ENCODE measurements around the gene ZBTB39.

Gene ZBTB39

DNA sequence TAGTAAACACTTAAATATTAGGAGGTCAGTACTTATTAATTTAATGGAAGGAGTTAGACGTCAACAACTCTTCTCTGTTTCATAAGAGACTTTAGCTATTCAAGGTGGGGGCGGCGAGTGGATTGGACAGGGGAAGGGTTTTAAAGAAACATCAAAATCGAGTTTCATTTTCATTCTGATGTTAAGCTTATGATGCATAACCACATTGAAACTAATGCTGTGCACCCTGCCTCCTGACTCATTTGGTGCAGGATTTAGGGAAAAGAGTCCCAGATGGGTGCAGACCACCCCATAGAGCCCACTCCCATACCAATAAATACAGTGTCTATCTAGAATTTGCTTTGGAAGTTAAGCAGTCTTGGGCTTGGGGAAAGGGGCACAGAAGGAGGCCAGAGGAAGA is 7.4 kb downstream of the ZBTB39 start:
- H3K4me1 ChIP-seq (ENCODE audit: control insufficient read depth, insufficient read depth, low read length) = peaks cover 16% of the 10 kb centered on the region
- H3K27ac ChIP-seq (ENCODE audit: low read length) = no peak overlapping the region
- H3K36me3 ChIP-seq (ENCODE audit: control insufficient read depth in 2 of 2, insufficient read depth in 2 of 2, low read length in 2 of 2) = peaks cover 37 to 55% of the 10 kb centered on the region in 2 donors
- H3K4me3 ChIP-seq (ENCODE audit: low read length in 2 of 2) = no peak overlapping the region
- no peaks in the 10 kb centered on the region for H3K9me3 ChIP-seq (ENCODE audit: control insufficient read depth in 2 of 2, low read length in 2 of 2)
- no peak overlapping the region for H3K9ac ChIP-seq (ENCODE audit: low read length in 2 of 2)
- H3K27me3 ChIP-seq (ENCODE audit: control insufficient read depth in 1 of 2, insufficient read depth in 2 of 2, low read length in 2 of 2) = no peaks in the 10 kb centered on the region

DNA sequence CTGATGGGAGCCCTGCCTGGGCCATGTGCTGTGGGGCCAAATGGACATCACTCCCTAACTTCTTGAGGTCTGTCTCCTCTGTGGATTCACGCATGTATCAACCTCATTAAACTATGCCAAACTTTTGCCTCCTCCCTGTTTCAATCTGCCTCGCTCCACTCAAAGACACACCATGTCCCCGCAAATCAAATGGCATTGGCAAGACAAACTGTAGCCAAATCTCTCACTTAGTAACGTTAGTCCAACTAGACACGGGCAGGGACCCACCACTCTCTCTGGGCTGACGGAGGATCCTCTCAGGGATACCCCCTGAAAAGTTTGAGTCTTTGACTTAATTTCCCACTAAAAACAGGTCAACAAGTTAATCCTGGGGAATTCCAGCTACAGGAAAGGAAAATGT is 8.0 kb downstream of the ZBTB39 start:
- Histone ChIP-seq H3K36me3 (ENCODE audit: control insufficient read depth in 2 of 2, insufficient read depth in 2 of 2, low read length in 2 of 2) (peaks cover 31 to 48% of the 10 kb centered on the region in 2 donors), H3K4me1 (ENCODE audit: control insufficient read depth, insufficient read depth, low read length) (peaks cover 16% of the 10 kb centered on the region), H3K9ac (ENCODE audit: low read length in 2 of 2) (no peak overlapping the region), H3K27ac (ENCODE audit: low read length) (no peak overlapping the region), H3K9me3 (ENCODE audit: control insufficient read depth in 2 of 2, low read length in 2 of 2) (no peaks in the 10 kb centered on the region), H3K27me3 (ENCODE audit: control insufficient read depth in 1 of 2, insufficient read depth in 2 of 2, low read length in 2 of 2) (no peaks in the 10 kb centered on the region), H3K4me3 (ENCODE audit: low read length in 2 of 2) (no peak overlapping the region)

GRCh38 chr12:56996793-56997545 is 9.4 kb downstream of the ZBTB39 start:
- H3K36me3 ChIP-seq (ENCODE audit: control insufficient read depth in 2 of 2, insufficient read depth in 2 of 2, low read length in 2 of 2) = peaks cover 18 to 36% of the 10 kb centered on the region in 2 donors
- no peaks in the 10 kb centered on the region for H3K9me3 ChIP-seq (ENCODE audit: control insufficient read depth in 2 of 2, low read length in 2 of 2)
- H3K27me3 ChIP-seq (ENCODE audit: control insufficient read depth in 1 of 2, insufficient read depth in 2 of 2, low read length in 2 of 2) = no peaks in the 10 kb centered on the region
- H3K4me3 ChIP-seq (ENCODE audit: low read length in 2 of 2) = no peak overlapping the region
- peaks cover 12% of the 10 kb centered on the region for H3K4me1 ChIP-seq (ENCODE audit: control insufficient read depth, insufficient read depth, low read length)
- no peak overlapping the region for H3K9ac ChIP-seq (ENCODE audit: low read length in 2 of 2)
- no peak overlapping the region for H3K27ac ChIP-seq (ENCODE audit: low read length)

- Histone ChIP-seq H3K27me3 (ENCODE audit: control insufficient read depth in 1 of 2, insufficient read depth in 2 of 2, low read length in 2 of 2) (no peaks in the 10 kb centered on the region), H3K27ac (ENCODE audit: low read length) (no peak overlapping the region), H3K9me3 (ENCODE audit: control insufficient read depth in 2 of 2, low read length in 2 of 2) (no peaks in the 10 kb centered on the region), H3K36me3 (ENCODE audit: control insufficient read depth in 2 of 2, insufficient read depth in 2 of 2, low read length in 2 of 2) (peaks cover 16 to 32% of the 10 kb centered on the region in 2 donors), H3K9ac (ENCODE audit: low read length in 2 of 2) (no peak overlapping the region), H3K4me1 (ENCODE audit: control insufficient read depth, insufficient read depth, low read length) (peaks cover 3% of the 10 kb centered on the region), H3K4me3 (ENCODE audit: low read length in 2 of 2) (no peak overlapping the region)
Measured at GRCh38 chr12:56995930-56996496, 10.3 kb downstream of the ZBTB39 start.

GRCh38 chr12:56995201-56995929 is 11.0 kb downstream of the ZBTB39 start:
- Histone ChIP-seq H3K4me1 (ENCODE audit: control insufficient read depth, insufficient read depth, low read length) (peaks cover 2% of the 10 kb centered on the region), H3K9me3 (ENCODE audit: control insufficient read depth in 2 of 2, low read length in 2 of 2) (no peaks in the 10 kb centered on the region), H3K36me3 (ENCODE audit: control insufficient read depth in 2 of 2, insufficient read depth in 2 of 2, low read length in 2 of 2) (peaks cover 10 to 27% of the 10 kb centered on the region in 2 donors), H3K27me3 (ENCODE audit: control insufficient read depth in 1 of 2, insufficient read depth in 2 of 2, low read length in 2 of 2) (no peaks in the 10 kb centered on the region), H3K27ac (ENCODE audit: low read length) (no peak overlapping the region), H3K4me3 (ENCODE audit: low read length in 2 of 2) (no peak overlapping the region), H3K9ac (ENCODE audit: low read length in 2 of 2) (no peak overlapping the region)

DNA sequence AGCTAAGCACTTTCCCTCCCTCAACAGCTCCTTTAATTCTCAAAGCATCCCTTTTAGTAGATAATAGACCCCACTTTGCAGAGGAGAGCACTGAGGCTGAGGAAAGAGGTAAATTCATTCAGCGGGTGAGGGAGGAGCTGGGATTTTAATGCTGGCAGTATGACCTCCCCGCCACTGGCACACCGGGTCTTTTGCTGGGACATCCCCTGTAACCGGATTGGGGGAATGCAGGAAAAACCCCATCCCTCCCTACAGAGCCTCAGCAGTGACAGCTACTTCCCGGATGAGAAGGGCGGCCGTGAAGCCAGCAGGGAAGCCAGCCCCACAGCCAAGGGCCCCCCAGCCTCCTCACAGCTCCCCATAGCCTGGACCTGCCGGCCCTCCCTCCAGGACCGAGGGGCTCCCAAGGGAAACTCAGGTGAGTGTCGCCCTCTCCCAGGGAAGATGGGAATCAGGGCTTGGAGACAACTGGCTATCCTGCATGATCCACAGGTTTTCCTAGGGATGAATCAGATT is 12.1 kb downstream of the ZBTB39 start:
- H3K9me3 ChIP-seq (ENCODE audit: control insufficient read depth in 2 of 2, low read length in 2 of 2) = no peaks in the 10 kb centered on the region
- no peaks in the 10 kb centered on the region for H3K4me1 ChIP-seq (ENCODE audit: control insufficient read depth, insufficient read depth, low read length)
- no peak overlapping the region for H3K27ac ChIP-seq (ENCODE audit: low read length)
- H3K9ac ChIP-seq (ENCODE audit: low read length in 2 of 2) = no peak overlapping the region
- no peaks in the 10 kb centered on the region for H3K27me3 ChIP-seq (ENCODE audit: control insufficient read depth in 1 of 2, insufficient read depth in 2 of 2, low read length in 2 of 2)
- H3K36me3 ChIP-seq (ENCODE audit: control insufficient read depth in 2 of 2, insufficient read depth in 2 of 2, low read length in 2 of 2) = peaks cover 7 to 20% of the 10 kb centered on the region in 2 donors
- no peak overlapping the region for H3K4me3 ChIP-seq (ENCODE audit: low read length in 2 of 2)

DNA sequence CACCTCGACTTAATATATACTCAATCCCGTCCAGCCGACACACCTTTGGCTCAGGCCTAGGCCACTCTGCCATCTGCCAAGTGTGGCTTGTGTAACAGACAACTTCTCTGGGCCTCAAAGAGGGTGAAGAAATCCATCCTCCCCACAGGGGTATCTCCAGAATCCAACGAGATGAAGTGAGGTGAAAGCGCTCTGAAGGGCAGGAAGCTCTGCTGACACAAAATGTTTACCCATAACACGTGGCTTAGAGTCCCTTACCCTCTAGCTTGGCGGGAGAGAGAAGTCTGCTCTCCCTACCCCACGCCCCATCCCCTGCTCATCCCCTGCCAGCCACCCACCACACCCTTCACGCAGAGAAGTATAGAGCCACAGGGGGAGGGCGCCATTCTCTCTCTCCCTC is 13.0 kb downstream of the ZBTB39 start:
- Histone ChIP-seq H3K27ac (ENCODE audit: low read length) (no peak overlapping the region), H3K4me1 (ENCODE audit: control insufficient read depth, insufficient read depth, low read length) (no peaks in the 10 kb centered on the region), H3K36me3 (ENCODE audit: control insufficient read depth in 2 of 2, insufficient read depth in 2 of 2, low read length in 2 of 2) (peaks cover 7 to 18% of the 10 kb centered on the region in 2 donors), H3K9ac (ENCODE audit: low read length in 2 of 2) (no peak overlapping the region), H3K4me3 (ENCODE audit: low read length in 2 of 2) (no peak overlapping the region), H3K27me3 (ENCODE audit: control insufficient read depth in 1 of 2, insufficient read depth in 2 of 2, low read length in 2 of 2) (no peaks in the 10 kb centered on the region), H3K9me3 (ENCODE audit: control insufficient read depth in 2 of 2, low read length in 2 of 2) (no peaks in the 10 kb centered on the region)

GRCh38 chr12:56991319-56992246 is 14.8 kb downstream of the ZBTB39 start:
- H3K4me1 ChIP-seq (ENCODE audit: control insufficient read depth, insufficient read depth, low read length) = peaks cover 4% of the 10 kb centered on the region
- H3K27me3 ChIP-seq (ENCODE audit: control insufficient read depth in 1 of 2, insufficient read depth in 2 of 2, low read length in 2 of 2) = no peaks in the 10 kb centered on the region
- no peak overlapping the region for H3K27ac ChIP-seq (ENCODE audit: low read length)
- no peak overlapping the region for H3K9ac ChIP-seq (ENCODE audit: low read length in 2 of 2)
- no peaks in the 10 kb centered on the region for H3K9me3 ChIP-seq (ENCODE audit: control insufficient read depth in 2 of 2, low read length in 2 of 2)
- H3K4me3 ChIP-seq (ENCODE audit: low read length in 2 of 2) = no peak overlapping the region
- peaks cover 0 to 10% of the 10 kb centered on the region in 2 donors for H3K36me3 ChIP-seq (ENCODE audit: control insufficient read depth in 2 of 2, insufficient read depth in 2 of 2, low read length in 2 of 2)

DNA sequence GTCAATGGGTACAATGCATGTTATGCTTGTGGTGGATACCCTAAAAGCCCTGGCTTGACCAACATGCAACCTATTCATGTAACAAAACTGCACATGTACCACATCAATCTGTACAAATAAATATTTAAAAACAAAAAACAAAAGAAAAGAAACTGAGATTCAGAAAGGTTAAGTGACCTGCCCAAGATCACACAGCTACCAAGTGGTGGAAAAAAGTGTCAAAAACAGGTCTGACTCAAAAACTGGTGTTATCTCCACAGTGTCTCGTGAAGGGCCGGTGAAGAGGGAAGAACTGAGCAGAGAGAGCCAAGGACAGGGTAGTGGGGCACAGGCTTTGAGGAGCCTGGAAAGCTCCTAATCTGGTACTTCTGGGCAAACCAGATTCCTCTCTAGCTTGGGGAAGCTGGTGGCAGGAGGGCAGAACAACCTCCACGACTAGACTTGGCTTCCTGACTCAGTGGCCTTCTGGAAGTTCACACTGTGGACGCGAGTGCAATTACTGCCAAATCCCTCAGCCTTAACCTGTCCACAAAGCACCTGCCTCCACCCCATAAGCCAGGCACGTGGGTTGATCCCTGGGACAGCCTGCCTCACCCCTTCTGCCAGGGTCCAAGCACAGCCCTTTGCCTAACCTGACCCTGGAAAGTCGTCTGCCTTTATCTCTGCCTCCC is 15.6 kb downstream of the ZBTB39 start:
- Histone ChIP-seq H3K36me3 (ENCODE audit: control insufficient read depth in 2 of 2, insufficient read depth in 2 of 2, low read length in 2 of 2) (peaks cover 0 to 6% of the 10 kb centered on the region in 2 donors), H3K27ac (ENCODE audit: low read length) (no peak overlapping the region), H3K4me3 (ENCODE audit: low read length in 2 of 2) (no peak overlapping the region), H3K4me1 (ENCODE audit: control insufficient read depth, insufficient read depth, low read length) (peaks cover 4% of the 10 kb centered on the region), H3K9me3 (ENCODE audit: control insufficient read depth in 2 of 2, low read length in 2 of 2) (no peaks in the 10 kb centered on the region), H3K27me3 (ENCODE audit: control insufficient read depth in 1 of 2, insufficient read depth in 2 of 2, low read length in 2 of 2) (no peaks in the 10 kb centered on the region), H3K9ac (ENCODE audit: low read length in 2 of 2) (no peak overlapping the region)

All from stomach smooth muscle (tissue), 2 donors.